NCI-H226 (cell line): Measurements from ENCODE around the gene TMEM141.
"Not testable (repeated sequence)": the region's sequence is repeated elsewhere in the genome, so short reads cannot be mapped to it uniquely, and the experiment has no call there.

ENCODE experiments used
- DNase-seq: peaks from one replicate; pipeline ENCODE4 v3.0.0-alpha.2; 2015

The TMEM141 gene

GRCh38 chr9:136774416-136775045 is 16.6 kb upstream of the TMEM141 start:
- no peak for DNase-seq

DNA sequence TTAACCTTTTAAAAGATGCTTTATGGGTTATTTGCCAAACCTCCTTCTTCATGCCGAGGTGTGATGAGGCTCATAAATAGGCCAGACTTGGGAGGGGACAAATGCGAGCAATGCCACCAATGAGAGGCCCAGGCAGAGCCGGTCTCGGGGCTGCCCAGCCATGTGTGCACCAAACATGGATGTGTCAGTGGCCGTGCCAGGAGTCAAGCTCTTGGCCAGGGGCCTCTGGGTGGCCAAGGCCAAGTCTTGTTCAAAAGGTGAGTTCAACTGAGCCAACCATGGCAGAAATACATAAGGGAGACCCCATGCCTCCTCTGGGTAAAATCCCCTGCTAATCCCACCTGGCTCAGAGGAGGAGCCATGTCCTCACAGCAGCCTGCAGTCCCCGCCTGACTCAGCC is 16.0 kb upstream of the TMEM141 start:
- DNase-seq: no peak

DNA sequence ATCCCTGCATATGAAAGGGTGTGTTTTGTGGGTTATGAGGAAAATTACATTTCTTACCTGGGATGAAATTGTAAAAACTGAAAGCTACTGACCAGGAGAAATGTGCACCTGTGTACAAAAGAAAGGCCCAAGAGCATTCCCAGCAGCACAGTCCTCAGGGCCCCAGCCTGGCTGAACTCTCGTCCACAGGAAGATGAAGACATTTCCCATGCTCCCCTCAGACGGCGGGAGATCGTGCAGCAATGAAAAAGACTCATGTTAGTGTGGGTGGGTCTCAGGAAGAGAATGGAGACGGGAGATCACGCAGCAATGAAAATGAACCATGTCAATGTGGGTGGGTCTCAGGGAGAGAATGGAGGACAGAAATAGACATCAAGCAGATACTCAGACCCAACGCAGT is 14.2 kb upstream of the TMEM141 start:
- no peak for DNase-seq

GRCh38 chr9:136777359-136777758 is 13.8 kb upstream of the TMEM141 start:
- DNase-seq: no peak

DNA sequence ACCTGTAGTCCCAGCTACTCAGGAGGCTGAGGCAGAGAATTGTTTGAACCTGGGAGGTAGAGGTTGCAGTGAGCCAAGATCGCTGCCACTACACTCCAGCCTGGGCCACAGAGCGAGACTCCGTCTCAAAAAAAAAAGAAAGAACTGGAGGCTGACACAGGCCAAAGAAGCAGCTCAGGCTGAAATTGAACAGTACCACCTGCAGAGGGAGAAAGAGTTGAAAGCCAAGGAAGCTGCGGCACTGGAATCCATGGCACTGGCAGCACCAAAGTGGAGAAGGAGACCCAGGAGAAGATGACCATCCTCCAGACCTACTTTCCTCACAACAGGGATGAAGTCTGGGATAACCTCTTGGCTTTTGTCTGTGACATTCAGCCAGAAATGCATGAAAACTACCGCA is 11.3 kb upstream of the TMEM141 start:
- no peak for DNase-seq

DNA sequence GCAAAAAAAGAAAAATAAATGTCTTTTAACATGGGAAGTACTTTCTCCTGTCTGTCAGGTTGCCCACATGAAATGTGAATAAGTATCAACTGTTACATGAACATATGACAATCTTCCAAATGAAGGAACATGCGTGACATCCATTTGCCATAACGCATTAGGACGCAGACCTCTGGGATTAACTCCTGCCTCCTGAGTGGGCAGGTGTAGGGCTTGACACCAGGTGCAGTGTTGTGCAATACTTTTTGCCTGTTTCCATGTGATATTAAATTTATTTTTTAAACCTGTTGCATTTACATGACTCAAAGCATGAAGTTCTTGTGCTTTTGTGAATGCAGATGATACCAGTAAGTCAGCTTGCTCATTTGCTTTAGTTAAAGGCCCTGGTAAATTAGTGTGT is 8.7 kb upstream of the TMEM141 start:
- no peak for DNase-seq

- DNase-seq: no peak
Observed at GRCh38 chr9:136784249-136784996, 6.7 kb upstream of the TMEM141 start.

DNA sequence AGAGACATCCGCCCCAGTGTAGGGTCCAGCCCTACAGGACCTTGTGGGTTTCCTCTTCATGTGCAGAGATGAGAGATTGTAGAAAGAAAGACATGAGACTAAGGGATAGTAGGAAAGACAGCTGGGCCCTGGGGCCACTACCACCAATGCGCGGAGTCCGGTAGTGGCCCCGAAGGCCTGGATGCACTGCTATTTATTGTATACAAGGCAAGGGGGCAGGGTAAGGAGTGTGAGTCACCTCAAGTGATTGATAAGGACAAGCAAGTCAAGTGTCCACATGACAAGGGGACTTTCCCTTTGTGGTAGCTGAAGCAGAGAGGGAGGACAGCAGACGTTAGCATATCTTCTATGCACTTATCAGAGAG is 6.2 kb upstream of the TMEM141 start:
- DNase-seq: no peak

DNA sequence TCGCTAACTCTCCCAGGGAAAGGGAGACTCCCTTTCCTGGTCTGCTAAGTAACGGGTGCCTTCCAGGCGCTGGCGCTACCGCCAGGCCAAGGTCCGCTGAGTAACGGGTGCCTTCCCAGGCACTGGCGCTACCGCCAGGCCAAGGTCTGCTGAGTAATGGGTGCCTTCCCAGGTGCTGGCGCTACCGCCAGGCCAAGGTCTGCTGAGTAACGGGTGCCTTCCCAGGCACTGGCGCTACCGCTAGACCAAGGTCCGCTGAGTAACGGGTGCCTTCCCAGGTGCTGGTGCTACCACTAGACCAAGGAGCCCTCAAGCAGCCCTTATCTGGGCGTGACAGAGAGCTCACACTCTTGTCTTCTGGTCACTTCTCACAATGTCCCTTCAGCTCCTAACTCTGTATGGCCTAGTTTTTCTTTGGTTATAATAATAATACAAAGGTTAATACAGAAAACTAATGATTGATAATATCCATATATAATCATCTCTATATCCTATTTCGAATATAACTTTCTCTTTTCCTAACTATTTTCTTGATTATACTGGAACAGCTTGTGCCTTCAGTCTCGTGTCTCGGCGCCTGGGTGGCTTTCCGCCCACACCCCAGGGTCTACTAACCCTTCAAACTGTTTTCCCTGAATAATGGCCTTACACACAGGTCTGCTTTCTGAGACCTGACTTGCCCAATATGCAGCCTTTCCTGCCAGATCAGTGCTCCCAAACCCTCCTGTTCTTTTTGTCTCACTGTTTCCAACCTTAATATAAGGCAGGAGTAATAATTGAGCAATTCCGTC is 5.4 kb upstream of the TMEM141 start:
- DNase-seq: not testable (repeated sequence)

- no peak for DNase-seq
Observed at GRCh38 chr9:136786451-136786850, 4.7 kb upstream of the TMEM141 start.

DNA sequence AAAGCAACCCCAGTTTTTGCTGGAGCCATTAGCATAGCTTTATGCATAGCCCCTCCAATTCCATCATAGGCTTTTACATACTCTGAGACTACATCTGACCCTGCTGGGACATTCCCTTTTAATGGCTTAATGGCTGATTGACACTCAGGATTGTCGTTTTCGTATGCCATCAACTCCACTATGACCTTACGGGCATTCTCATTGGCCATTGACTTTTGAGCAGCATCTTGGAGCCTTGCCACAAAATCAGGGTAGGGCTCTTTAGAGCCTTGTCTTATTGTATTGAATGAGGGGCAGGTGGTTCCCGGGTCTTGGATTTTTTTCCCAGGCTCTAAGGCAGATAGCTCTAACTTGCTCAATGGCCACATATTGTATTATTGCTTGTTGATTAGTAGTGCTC is 4.2 kb upstream of the TMEM141 start:
- not testable (repeated sequence) for DNase-seq

GRCh38 chr9:136787690-136788400 is 3.3 kb upstream of the TMEM141 start:
- no peak for DNase-seq

DNA sequence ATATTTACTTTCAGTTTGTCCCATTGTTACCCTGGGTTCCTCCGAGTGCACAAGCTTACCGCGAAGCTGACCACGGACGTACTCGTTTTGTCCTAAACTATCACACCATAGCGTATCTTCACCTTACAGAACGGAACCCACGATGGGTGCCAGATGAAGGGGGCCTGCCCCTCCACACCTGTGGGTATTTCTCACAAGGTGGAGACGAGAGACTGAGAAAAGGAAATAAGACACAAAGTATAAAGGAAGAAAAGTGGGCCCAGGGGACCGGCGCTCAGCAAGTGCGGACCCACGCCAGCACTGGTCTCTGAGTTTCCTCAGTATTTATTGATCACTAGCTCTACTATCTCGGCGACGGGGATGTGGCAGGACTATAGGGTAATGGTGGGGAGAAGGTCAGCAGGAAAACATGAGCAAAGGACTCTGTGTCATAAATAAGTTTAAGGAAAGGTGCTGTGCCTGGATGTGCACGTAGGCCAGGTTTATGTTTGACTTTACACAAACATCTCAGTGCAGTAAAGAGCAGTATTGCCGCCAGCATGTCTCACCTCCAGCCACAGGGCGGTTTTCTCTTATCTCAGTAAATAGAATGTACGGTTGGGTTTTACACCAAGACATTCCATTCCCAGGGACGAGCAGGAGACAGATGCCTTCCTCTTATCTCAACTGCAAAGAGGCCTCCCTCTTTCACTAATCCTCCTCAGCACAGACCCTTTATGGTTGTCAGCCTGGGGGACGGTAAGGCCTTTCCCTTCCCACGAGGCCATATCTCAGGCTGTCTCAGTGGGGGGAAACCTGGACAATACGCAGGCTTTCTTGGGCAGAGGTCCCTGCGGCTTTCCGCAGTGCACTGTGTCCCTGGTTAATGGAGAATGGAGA is 2.3 kb upstream of the TMEM141 start:
- peak; percentile 35 for DNase-seq

GRCh38 chr9:136789523-136789937 is 1.6 kb upstream of the TMEM141 start:
- no peak for DNase-seq

DNA sequence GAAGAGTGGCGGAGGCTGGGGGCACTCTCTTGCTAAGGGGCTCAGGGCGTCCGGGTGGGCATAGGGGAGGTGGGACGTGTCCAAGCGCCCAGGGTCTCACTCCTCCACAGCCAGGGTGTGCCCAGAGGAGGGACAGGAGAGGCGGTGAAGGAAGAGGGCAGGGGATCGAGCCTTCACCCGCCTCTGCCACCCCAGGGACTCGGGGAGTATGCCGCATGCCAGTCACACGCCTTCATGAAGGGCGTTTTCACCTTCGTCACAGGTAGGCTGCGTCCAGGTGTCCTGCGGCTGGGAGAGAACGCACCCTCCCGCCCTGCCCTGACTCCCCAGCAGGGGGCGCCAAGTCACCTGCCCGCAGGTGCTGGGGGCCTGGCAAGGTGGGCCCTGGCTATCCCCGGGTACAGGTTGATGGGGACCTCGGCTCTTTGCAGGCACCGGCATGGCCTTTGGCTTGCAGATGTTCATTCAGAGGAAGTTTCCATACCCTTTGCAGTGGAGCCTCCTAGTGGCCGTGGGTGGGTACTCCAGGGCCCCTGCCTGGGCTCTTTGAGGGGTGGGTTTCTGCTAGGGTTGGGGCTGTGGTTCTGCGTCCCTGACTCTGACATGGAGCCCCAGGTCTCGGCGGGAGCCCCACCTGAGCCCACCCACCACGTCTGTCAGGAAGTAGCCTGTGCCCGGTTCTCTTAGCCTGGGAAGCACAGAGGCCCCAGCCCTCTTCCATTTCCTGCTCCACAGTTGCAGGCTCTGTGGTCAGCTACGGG is 552 bp downstream of the TMEM141 start:
- peak; percentile 20 for DNase-seq

- no peak for DNase-seq
Observed at GRCh38 chr9:136792321-136793085, 1.4 kb downstream of the TMEM141 start.

- DNase-seq: no peak
Observed at GRCh38 chr9:136793086-136793946, 2.2 kb downstream of the TMEM141 start.

- no peak for DNase-seq
Observed at GRCh38 chr9:136794281-136794999, 3.3 kb downstream of the TMEM141 start.

DNA sequence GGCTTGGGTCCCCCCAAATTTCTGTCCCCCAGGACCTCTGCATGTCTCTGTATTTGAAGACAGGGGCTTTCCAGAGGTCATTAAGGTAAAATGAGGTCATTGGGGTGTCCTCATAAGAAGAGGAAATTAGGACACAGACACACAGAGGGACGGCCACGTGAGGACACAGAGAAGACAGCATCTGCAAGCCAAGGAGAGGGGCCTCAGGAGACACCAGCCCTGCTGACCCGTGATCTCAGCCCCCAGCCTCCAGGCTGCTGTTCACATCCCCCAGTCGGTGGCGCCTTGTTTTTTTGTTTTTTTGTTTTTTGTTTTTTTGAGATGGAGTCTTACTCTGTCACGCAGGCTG is 3.8 kb downstream of the TMEM141 start:
- DNase-seq: no peak
